SU-DHL-6 (cell line): ENCODE results near the gene PDGFB.

Experiments
- H2AFZ ChIP-seq: fragments of 200-600 bp; sonication (generic); 2 replicates; pipeline ENCODE4 v1.6.1; 2014; ENCODE audit warnings: low read depth, mild to moderate bottlenecking, moderate library complexity, mixed read lengths, antibody characterized with exemption, low read length; ENCODE audit not compliant: severe bottlenecking
- H3F3A ChIP-seq: fragments of 200-600 bp; shearing (Covaris generic); 2 replicates; pipeline ENCODE4 v1.6.0; 2016; ENCODE audit warnings: antibody characterized with exemption, mild to moderate bottlenecking; ENCODE audit not compliant: insufficient read depth
- H3K27ac ChIP-seq: fragments of 200-600 bp; sonication (generic); 2 replicates; pipeline ENCODE4 v1.5.1; 2016; ENCODE audit warnings: low read depth, mild to moderate bottlenecking, low read length, moderate library complexity, mixed read lengths
- H3K27me3 ChIP-seq: fragments of 200-600 bp; sonication (generic), shearing (Covaris generic); 2 replicates; pipeline ENCODE4 v1.6.0; 2014; ENCODE audit warnings: mild to moderate bottlenecking, low read length
- H3K36me3 ChIP-seq: fragments of 200-600 bp; sonication (generic); 2 replicates; pipeline ENCODE4 v1.6.1; 2014; ENCODE audit warnings: mild to moderate bottlenecking, low read length, mixed read lengths
- H3K4me2 ChIP-seq: fragments of 300-600, 200-600 bp; shearing (Covaris generic), sonication (generic); 2 replicates; pipeline ENCODE4 v1.6.0; 2014; ENCODE audit warnings: low read length, low read depth, mild to moderate bottlenecking; ENCODE audit not compliant: poor library complexity, severe bottlenecking
- H3K4me3 ChIP-seq: fragments of 200-600 bp; sonication (generic); 2 replicates; pipeline ENCODE4 v1.5.1; 2014; ENCODE audit warnings: antibody characterized with exemption, low read length, mild to moderate bottlenecking, mixed read lengths; ENCODE audit not compliant: insufficient read depth, poor library complexity, severe bottlenecking
- H3K79me2 ChIP-seq: fragments of 200-600 bp; sonication (generic); 2 replicates; pipeline ENCODE4 v1.6.1; 2014; ENCODE audit warnings: mild to moderate bottlenecking, low read length, moderate library complexity; ENCODE audit not compliant: insufficient read depth
- H3K9ac ChIP-seq: fragments of 200-600 bp; sonication (generic); 2 replicates; pipeline ENCODE4 v1.7.0; 2014; ENCODE audit warnings: mild to moderate bottlenecking, low read length
- H3K9me2 ChIP-seq: fragments of 200-600 bp; sonication (generic); replicated peaks from 2 replicates; pipeline ENCODE4 v1.6.1; 2014; ENCODE audit warnings: low read length; ENCODE audit not compliant: insufficient read depth
- H3K9me3 ChIP-seq: fragments of 200-600 bp; sonication (generic); 2 replicates; pipeline ENCODE4 v1.6.1; 2014; ENCODE audit warnings: low read length, mixed read lengths; ENCODE audit not compliant: insufficient read depth
- H4K20me1 ChIP-seq: fragments of 200-600 bp; sonication (generic); 2 replicates; pipeline ENCODE4 v1.6.1; 2014; ENCODE audit warnings: low read depth, mild to moderate bottlenecking, antibody characterized with exemption, low read length, moderate library complexity, mixed read lengths
- CTCF ChIP-seq: fragments of 200-600 bp; sonication (generic); IDR thresholded peaks from one replicate; pipeline ENCODE4 v1.5.1; 2017; ENCODE audit warnings: antibody characterized with exemption, mild to moderate bottlenecking, low read length, moderate library complexity; ENCODE audit not compliant: insufficient read depth, poor library complexity, severe bottlenecking
- EZH2phosphoT487 ChIP-seq: fragments of 200-600 bp; sonication (generic), shearing (Covaris generic); conservative IDR thresholded peaks from 2 replicates; pipeline ENCODE4 v1.6.1; 2018; ENCODE audit warnings: mild to moderate bottlenecking, antibody characterized with exemption, low read length, moderate library complexity, mixed read lengths

Gene PDGFB

DNA sequence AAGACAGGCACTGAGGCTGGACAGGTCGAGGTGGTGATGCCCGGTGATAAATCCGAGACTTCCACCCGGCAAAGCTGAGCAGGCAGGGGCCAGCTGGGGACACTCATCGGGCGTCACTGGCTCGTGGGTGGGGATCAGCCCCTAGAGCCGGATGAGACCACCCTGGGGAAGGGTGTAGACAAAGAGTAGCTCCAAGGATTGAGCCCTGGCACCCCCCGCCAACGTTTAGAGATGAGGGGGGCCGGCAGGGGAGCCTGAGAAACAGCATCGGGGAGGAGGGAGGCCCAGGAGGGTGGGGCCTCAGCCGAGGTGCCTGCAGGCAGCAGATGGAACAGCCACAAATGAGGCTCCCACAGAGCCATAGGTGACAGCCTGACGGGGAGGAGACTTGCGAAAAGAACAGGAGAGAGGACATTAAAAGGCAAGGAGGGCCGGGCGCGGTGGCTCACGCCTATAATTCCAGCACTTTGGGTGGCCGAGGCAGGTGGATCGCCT, 64.9 kb downstream of the PDGFB start:
- no peak overlapping the region for H2AFZ ChIP-seq
- H3K79me2 ChIP-seq, result no peaks in the 10 kb centered on the region

DNA sequence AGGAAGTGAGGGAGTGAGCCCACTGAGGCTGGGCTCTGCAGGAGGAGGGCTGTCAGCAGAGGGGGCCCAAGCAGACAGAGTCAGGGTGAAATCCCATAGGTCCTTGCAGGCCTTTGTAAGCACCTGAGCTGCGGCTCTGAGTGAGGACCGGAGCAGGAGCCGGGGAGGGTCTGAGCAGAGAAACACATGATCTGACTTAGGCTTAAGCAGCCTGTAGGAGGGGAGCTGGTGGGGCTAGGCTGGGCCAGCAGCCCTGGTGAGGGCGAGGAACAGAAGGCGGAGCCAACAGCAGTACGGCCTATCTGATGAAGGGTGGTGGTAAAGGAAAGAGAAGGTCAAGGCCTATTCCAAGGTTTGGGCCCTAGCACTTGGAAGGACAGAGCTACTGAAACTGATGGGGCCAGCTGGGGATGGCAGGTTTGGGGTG, 65.4 kb downstream of the PDGFB start:
- Histone ChIP-seq H3K36me3 (no peaks in the 10 kb centered on the region), H3F3A (no peaks in the 10 kb centered on the region), H3K9me3 (no peaks in the 10 kb centered on the region), H3K9ac (no peak overlapping the region), H2AFZ (no peak overlapping the region), H4K20me1 (no peaks in the 10 kb centered on the region), H3K4me2 (no peak overlapping the region), H3K4me3 (no peak overlapping the region), H3K9me2 (no peaks in the 10 kb centered on the region), H3K79me2 (no peaks in the 10 kb centered on the region), H3K27ac (no peak overlapping the region), H3K27me3 (no peaks in the 10 kb centered on the region)
- TF ChIP-seq CTCF (no peak), EZH2phosphoT487 (no peak)

More for the DNA sequence above, 64.9 kb downstream of the PDGFB start:
- Histone ChIP-seq H3K36me3 (no peaks in the 10 kb centered on the region), H3F3A (no peaks in the 10 kb centered on the region), H3K4me3 (no peak overlapping the region), H3K27me3 (no peaks in the 10 kb centered on the region), H3K27ac (no peak overlapping the region), H3K9me3 (no peaks in the 10 kb centered on the region), H3K9me2 (no peaks in the 10 kb centered on the region), H3K4me2 (no peak overlapping the region), H4K20me1 (no peaks in the 10 kb centered on the region), H3K9ac (no peak overlapping the region)
- TF ChIP-seq EZH2phosphoT487, result no peak
- TF ChIP-seq CTCF, result no peak

DNA sequence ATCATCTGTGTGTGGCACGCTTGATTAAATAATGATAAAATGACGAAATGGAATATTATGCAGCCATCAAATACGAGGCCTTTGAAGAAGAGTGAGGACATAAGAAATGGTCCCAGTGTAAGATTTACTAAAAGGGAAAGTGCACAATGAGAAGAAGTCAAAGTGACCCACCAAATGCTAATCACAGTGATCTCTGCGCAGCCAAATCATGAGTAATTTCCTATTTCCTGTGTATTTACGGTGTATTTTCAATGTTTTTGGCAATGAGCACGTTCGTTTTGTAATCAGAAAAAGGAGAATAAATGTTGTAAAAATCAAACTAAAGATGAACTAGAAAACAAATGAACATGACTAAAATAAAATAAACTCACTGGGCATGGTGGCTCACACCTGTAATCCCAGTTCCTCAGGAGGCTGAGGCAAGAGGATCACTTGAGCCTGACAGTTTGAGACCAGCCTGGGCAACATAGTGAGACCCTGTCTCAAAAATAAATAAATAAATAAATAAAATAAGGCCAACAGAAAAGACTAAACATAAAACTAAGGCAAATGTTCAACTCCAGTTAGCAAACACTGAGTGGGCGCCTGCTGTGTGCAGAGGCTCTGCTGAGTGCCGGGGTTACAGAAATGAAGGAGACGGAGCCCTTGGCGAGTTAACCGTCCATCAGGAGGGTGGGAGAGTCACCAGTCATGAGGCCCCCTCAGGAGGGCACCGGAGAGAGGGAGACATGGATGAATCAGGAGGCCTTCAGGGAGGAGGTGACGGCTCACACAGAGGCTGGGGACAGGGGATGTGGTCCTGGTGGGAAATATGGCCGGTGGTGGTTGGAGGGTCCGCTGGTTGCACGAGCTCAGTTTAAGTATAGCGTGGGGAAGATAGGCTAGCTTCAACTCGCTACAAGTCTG, 66.3 kb downstream of the PDGFB start:
- H3K36me3 ChIP-seq, result no peaks in the 10 kb centered on the region
- H4K20me1 ChIP-seq, result no peaks in the 10 kb centered on the region
- H3K9me2 ChIP-seq, result no peaks in the 10 kb centered on the region
- H3K27me3 ChIP-seq, result no peaks in the 10 kb centered on the region
- no peak overlapping the region for H3K4me3 ChIP-seq
- no peak for TF ChIP-seq CTCF
- H3K9me3 ChIP-seq, result no peaks in the 10 kb centered on the region
- H3F3A ChIP-seq, result no peaks in the 10 kb centered on the region
- no peaks in the 10 kb centered on the region for H3K79me2 ChIP-seq
- H2AFZ ChIP-seq, result no peak overlapping the region
- H3K4me2 ChIP-seq, result no peak overlapping the region
- H3K9ac ChIP-seq, result no peak overlapping the region
- H3K27ac ChIP-seq, result no peak overlapping the region
